AG08395 (cell line): Measurements from ENCODE around the gene PPAN.

Source experiments
- DNase-seq: peaks from one replicate; pipeline ENCODE4 v3.0.0; 2012; ENCODE audit warnings: mixed read lengths, low spot score

The PPAN gene

DNA sequence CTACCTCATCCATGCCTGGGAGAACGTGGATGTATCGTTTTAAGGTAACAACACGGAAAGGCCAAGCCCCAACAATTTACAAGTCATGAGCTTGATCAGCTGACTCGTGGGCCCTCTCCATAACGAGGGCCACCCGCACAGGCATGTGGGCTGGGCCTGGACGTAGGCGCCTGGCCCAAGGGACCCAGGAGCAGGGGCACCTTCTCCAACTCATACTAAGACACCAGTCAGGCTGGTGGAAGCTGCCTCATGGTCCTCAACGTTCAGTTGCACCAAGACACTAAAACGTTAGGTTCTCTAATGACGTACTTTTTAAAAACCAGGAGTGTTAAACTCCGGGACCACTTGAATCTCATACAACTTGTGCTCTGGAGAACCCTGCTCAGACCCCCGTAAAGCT lies 35.3 kb downstream of the PPAN start:
- no peak for DNase-seq

DNA sequence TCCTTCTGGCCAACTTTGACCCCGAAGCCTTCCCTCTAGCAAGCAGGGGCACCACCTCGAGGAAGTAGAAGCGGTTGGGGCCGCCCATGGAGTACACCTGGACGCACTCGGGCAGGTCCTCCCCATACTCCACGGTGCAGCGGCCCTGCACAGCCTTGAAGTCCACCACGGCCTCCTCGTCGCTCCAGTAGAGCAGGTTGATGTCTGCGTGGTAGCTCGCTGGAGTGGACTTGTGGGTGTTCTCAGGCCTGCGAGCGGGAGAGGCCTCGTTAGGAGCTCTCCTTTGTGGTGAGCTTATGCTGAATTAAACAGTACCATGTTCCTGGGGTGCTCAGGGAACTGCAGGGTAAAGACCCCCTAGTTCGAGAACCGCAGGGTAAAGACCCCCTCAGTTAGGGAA lies 35.8 kb downstream of the PPAN start:
- no peak for DNase-seq

DNA sequence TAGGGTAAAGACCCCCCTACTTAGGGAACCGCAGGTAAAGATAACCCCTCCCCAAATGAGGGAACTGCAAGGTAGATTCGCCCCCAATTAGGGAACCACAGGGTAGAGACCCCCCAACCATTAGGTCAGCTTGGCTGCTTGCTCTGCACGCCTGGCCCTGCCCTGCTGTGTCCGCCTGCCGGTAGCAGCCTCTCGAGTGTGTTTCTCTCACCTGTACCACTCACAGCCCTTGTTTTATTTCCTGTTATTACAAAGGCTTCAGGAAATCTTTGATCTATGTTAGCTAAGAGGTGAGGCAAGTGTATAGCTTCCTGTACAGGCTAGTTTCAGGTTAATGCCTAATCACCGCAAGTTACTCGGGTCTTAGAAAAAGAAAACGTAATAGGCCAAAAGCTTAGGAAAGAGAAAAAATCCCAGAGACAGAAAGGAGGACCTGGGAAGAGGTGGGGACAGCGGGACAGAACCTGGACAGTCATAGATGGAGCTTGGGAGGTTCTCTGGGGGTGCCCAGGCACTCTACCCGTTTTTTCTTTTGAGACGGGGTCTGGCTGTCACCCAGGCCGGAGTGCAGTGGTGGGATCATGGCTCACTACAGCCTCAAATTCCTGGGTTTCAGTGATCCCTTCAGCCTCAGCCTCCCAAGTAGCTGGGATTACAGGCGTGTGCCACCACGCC lies 36.7 kb downstream of the PPAN start:
- DNase-seq, result no peak

DNA sequence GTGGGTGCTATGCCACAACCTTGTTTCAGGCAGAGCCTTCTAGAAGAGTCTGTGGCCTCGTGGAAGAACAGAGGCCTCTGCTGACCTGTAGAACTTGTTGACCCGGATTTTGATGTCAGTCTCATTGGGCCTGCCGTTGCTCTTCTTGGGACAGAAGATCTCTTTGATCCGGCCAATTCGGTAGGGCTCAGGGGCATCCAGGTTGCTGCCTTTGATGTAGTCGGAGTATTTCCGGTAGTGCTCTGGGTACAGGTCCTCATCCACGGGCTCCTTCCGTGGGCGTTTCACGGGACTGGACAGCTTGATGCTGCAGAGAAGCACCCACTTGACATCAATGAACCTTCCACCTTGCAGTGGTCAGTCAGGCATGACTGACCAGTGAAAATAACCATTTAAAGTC lies 37.5 kb downstream of the PPAN start:
- no peak for DNase-seq

DNA sequence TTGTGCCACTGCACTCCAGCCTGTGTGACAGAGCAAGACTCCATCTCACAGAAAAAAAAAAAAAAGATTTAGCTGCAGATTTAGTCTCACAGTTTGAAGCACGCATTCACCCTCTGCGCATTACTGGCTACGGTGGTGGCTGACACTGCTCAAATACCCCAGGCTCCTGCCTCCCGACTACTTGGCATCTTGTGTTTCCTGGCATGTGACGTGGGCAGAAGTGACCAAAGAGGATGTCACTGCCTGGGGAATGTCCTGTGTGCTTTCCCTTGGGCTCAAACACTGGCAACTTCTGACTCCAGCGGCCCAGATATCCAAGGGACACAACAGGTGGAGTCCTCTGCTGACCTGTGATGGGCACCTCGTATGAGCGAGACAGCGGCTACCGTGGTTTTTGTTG lies 38.2 kb downstream of the PPAN start:
- no peak for DNase-seq

DNA sequence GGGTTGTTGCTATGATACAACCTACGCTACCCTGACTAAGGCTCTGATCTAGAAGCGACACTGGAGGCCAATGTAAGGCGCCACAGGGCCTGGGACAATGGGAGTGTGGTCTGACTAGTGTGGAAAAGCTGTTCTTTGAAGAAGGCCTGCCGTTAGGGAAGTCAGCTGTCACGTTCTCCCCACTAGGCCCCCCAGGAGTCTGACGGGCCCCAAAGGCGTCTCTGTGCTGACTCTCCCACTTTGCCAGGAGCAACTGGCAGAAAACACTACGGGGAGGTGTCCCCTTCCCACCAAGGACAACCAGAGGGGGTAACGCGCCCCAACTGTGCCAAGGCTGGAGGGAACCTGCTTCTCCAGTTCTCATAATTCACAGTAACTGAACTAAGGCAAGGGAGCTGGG lies 38.9 kb downstream of the PPAN start:
- no peak for DNase-seq

DNA sequence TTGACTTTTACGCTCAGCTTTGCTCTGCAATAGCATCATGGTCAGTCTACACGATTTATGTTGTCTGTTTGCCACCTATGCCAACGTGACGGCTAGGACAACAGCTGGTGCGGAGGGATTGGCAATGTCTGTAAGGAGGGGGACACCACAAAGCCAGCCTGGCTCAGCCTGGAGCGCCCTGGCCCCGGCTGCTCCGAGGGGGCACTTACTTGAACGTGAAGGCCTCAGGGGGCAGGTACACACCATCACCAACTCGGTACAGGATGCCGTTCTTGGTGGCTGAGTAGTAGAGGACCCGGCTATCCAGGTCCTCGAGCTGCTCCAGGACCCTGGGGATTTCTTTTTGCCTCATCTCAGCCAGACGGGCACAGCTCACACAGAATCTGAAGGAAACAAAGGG lies 40.0 kb downstream of the PPAN start:
- DNase-seq, result no peak

DNA sequence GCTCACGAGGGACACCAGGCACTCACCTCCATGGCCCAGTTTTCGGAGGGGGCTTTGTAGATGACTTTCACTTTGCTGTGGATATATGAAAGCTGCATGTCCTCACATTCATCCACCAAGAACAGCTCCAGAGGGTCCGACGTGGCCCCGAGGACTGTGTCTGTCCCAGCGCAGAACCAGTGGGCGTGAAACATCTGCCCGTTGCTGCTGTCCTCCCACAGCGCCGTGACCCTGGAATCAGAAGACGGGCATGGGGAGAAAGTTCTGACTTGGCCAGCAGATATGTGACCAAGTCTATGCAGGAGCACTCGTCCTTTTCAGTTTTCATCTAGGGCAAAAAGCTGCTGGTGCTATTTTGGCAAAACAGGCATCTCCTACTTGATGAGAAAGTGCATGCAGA lies 43.3 kb downstream of the PPAN start:
- no peak for DNase-seq

DNA sequence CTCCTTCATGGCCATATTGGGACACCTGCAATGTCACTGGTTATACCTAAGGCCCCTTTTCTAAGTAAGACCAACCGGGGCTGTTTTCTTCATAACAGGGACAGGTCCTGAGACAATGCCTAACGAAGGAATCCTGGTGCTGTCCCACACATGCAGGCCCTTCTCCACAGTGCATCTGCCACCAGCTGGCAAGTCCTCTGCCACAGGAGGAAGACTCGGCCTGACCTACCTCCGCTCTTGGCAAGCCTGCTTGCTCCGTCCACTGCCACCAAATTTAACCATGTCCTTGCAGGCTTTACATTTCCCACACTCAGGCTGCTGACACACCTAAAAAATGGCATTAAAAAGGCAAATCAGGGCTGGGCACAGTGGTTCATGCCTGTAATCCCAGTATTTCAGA lies 45.4 kb downstream of the PPAN start:
- DNase-seq, result no peak

DNA sequence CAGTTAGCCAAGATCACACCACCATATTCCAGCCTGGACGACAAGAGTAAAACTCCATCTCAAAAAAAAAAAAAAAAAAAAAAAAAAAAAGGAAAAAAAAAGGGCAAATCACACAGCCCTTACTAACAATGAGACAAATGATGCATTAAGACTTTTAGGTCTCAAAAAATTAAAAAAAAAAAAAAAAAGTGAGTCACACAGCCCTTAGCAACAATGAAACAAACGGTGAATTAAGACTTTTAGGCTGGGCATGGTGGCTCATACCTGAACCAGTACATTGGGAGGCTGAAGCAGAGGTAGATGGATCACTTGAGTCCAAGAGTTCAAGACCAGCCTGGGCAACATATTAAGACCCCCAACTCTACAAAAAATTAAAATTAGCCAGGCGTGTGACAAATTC lies 45.9 kb downstream of the PPAN start:
- DNase-seq, result no peak

DNA sequence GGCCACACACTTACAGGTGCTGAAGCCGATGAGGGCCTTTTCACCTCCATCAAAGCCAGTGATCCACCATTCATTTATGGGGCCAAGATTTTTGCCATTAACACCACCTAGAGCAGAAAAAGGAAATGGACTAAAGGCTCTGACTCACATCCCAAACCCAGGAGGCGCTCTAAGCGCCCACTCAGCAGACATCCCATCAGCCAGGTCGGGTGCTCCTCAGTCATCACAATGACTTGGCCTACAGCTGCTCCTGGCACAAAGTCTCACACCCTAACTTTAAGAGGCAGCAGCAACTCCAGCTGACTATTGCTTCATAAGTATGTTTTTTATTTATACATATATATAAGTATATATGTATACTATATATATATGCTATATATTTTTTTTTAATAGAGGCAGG lies 49.7 kb downstream of the PPAN start:
- DNase-seq, result no peak

DNA sequence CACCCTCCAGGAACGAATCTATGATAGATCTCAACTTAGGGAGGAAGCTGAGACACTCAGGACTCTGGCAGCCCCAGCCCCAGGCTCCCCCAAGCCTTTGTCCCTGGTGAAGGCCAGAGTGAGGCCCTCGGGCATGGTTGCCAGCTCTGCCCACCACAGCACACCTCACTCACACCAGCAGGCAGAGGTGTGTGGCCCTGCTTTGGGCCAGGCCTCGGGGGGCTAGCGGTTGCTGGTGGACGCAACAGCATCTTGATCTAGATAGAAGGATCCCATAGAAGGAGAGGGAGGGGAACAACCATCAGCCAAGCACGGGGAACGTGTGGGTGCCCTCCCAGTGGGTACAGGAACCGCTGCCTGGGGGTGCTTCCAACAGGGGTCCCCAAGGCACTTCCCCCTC lies 51.9 kb downstream of the PPAN start:
- no peak for DNase-seq

DNA sequence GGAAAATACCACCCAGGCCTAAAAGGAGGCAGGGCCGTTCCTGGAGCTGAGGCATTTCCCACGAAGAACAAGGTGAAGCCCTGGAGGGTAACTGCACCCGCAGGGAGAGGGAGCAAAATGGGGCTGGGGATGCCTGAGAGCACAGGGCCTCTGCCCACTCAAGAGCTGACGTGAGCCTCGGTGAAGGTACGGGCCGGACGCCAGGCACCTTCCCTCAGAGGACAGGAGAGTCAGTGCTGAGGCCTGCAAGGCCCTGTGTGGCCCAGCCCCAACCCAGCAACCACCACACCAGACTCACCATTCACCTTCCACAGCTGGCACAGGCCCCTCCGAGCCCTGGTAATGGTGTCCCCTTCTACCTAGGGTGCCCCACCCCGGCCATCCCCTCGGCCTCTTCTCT lies 52.3 kb downstream of the PPAN start:
- DNase-seq, result no peak

DNA sequence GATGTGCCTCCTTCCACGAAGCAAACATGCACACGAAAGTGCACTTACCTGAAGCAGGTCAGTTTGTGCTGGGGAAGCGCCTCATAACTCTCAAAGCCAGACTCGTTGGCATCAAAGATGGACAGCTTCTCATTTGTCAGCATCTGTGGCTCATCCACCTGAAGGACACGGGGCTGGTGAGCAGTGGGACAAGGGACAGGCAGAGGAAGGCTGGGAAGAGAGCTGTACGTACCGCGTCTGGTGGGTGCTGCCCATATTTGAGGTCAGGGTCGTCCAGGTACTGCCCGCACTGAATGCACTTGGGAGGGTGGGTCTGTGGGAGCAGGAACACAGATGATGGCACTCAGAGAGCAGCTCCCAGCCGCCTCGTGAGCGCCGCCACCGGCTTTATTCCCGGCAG lies 53.4 kb downstream of the PPAN start:
- no peak for DNase-seq
